H9 (cell line): ENCODE data around the gene KRT74. TPM values are rescaled to one million over a fixed set of nuclear protein-coding genes. Genes with fewer than 3 reads are reported as not detected.

ENCODE experiments used
- DNase-seq: peaks from one replicate; pipeline ENCODE4 v3.0.0-alpha.2; 2017
- H2AFZ ChIP-seq: one replicate; pipeline ENCODE4 v1.6.1; 2013; ENCODE audit warnings: mild to moderate bottlenecking, low read length, control low read depth, moderate library complexity
- H2AK5ac ChIP-seq: 2 replicates; pipeline ENCODE4 v1.6.1; 2013; ENCODE audit warnings: low read length, control low read depth, mixed read lengths; ENCODE audit not compliant: insufficient read length
- H2BK120ac ChIP-seq: one replicate; pipeline ENCODE4 v1.6.1; 2013; ENCODE audit warnings: low read depth, mild to moderate bottlenecking, low read length, control low read depth, inconsistent platforms; ENCODE audit not compliant: poor library complexity, severe bottlenecking
- H2BK12ac ChIP-seq: 2 replicates; pipeline ENCODE4 v1.6.1; 2013; ENCODE audit warnings: low read length, control low read depth, mixed read lengths, low read depth; ENCODE audit not compliant: insufficient read length
- H2BK15ac ChIP-seq: 2 replicates; pipeline ENCODE4 v1.6.1; 2013; ENCODE audit warnings: low read depth, low read length, control low read depth
- H2BK20ac ChIP-seq: one replicate; pipeline ENCODE4 v1.6.1; 2013; ENCODE audit warnings: low read depth, mild to moderate bottlenecking, low read length, control low read depth, inconsistent platforms; ENCODE audit not compliant: poor library complexity, severe bottlenecking
- H2BK5ac ChIP-seq: 2 replicates; pipeline ENCODE4 v1.6.1; 2013; ENCODE audit warnings: low read length, control low read depth, mixed read lengths; ENCODE audit not compliant: insufficient read length
- H3K14ac ChIP-seq: 2 replicates; pipeline ENCODE4 v1.6.1; 2013; ENCODE audit warnings: low read length, control low read depth; ENCODE audit not compliant: insufficient read depth
- H3K18ac ChIP-seq: 2 replicates; pipeline ENCODE4 v1.6.1; 2013; ENCODE audit warnings: low read depth, mild to moderate bottlenecking, mixed read lengths, low read length, control low read depth; ENCODE audit not compliant: insufficient read length
- H3K23ac ChIP-seq: 2 replicates; pipeline ENCODE4 v1.6.1; 2013; ENCODE audit warnings: low read length, control low read depth, mixed read lengths, low read depth; ENCODE audit not compliant: insufficient read length
- H3K23me2 ChIP-seq: 2 replicates; pipeline ENCODE4 v1.6.1; 2013; ENCODE audit warnings: low read depth, mild to moderate bottlenecking, mixed read lengths, low read length, control low read depth; ENCODE audit not compliant: insufficient read length, poor library complexity, severe bottlenecking
- H3K27ac ChIP-seq: 2 replicates; pipeline ENCODE4 v1.5.1; 2013; ENCODE audit warnings: low read length, control low read depth, mixed read lengths, low read depth; ENCODE audit not compliant: insufficient read length
- H3K27me3 ChIP-seq: 2 replicates; pipeline ENCODE4 v1.6.1; 2013; ENCODE audit warnings: low read length, control low read depth, inconsistent platforms; ENCODE audit not compliant: insufficient read depth
- H3K4ac ChIP-seq: 2 replicates; pipeline ENCODE4 v1.6.1; 2013; ENCODE audit warnings: low read depth, mild to moderate bottlenecking, control low read depth, inconsistent platforms, low read length, moderate library complexity
- H3K4me1 ChIP-seq: 2 replicates; pipeline ENCODE4 v1.6.1; 2013; ENCODE audit warnings: low read length, control low read depth, inconsistent platforms; ENCODE audit not compliant: insufficient read depth
- H3K4me2 ChIP-seq: 2 replicates; pipeline ENCODE4 v1.6.1; 2013; ENCODE audit warnings: low read length, control low read depth, mixed read lengths; ENCODE audit not compliant: insufficient read length, insufficient read depth
- H3K56ac ChIP-seq: 2 replicates; pipeline ENCODE4 v1.6.1; 2013; ENCODE audit warnings: low read depth, mild to moderate bottlenecking, mixed read lengths, low read length, control low read depth; ENCODE audit not compliant: insufficient read length
- H3K79me1 ChIP-seq: 2 replicates; pipeline ENCODE4 v1.6.1; 2013; ENCODE audit warnings: low read depth, mild to moderate bottlenecking, moderate library complexity, low read length, control low read depth, inconsistent platforms; ENCODE audit not compliant: insufficient read depth, poor library complexity, severe bottlenecking
- H3K79me2 ChIP-seq: 2 replicates; pipeline ENCODE4 v1.6.1; 2013; ENCODE audit warnings: low read length, control low read depth, inconsistent platforms; ENCODE audit not compliant: insufficient read depth
- H3K9ac ChIP-seq: 2 replicates; pipeline ENCODE4 v1.6.1; 2013; ENCODE audit warnings: low read length, control low read depth, mixed read lengths; ENCODE audit not compliant: insufficient read length; ENCODE audit errors: extremely low read depth
- H3K9me3 ChIP-seq: one replicate; pipeline ENCODE4 v1.6.1; 2013; ENCODE audit warnings: low read depth, low read length, inconsistent platforms; ENCODE audit not compliant: control insufficient read depth
- H3T11ph ChIP-seq: one replicate; pipeline ENCODE4 v1.6.1; 2013; ENCODE audit warnings: mild to moderate bottlenecking, low read length, control low read depth, inconsistent platforms
- H4K20me1 ChIP-seq: one replicate; pipeline ENCODE4 v1.6.1; 2013; ENCODE audit not compliant: control insufficient read depth, insufficient read length, insufficient read depth
- H4K5ac ChIP-seq: 2 replicates; pipeline ENCODE4 v1.6.1; 2013; ENCODE audit warnings: low read depth, mild to moderate bottlenecking, mixed read lengths, low read length, control low read depth; ENCODE audit not compliant: insufficient read length
- H4K8ac ChIP-seq: replicated peaks from 2 replicates; pipeline ENCODE4 v1.6.1; 2013; ENCODE audit warnings: low read length, control low read depth, mixed read lengths, low read depth; ENCODE audit not compliant: insufficient read length
- H4K91ac ChIP-seq: 2 replicates; pipeline ENCODE4 v1.6.1; 2013; ENCODE audit warnings: low read depth, mild to moderate bottlenecking, moderate library complexity, mixed read lengths, low read length, control low read depth; ENCODE audit not compliant: insufficient read length
- H3K27ac Mint-ChIP-seq, 3 experiments: 2 replicates in 2 of 3; 3 replicates in 1 of 3; pipeline ENCODE4 v1.8.0; 2020 to 2021; ENCODE audit warnings: mixed read lengths in 3 of 3, mild to moderate bottlenecking in 1 of 3, moderate library complexity in 1 of 3
- H3K27me3 Mint-ChIP-seq: 2 replicates; pipeline ENCODE4 v1.8.0; 2021; ENCODE audit warnings: low read depth, mild to moderate bottlenecking, moderate library complexity, mixed read lengths
- H3K36me3 Mint-ChIP-seq, 3 experiments: 2 replicates in 2 of 3; 3 replicates in 1 of 3; pipeline ENCODE4 v1.8.0; 2020 to 2021; ENCODE audit warnings: low read depth in 3 of 3, mixed read lengths in 3 of 3; ENCODE audit not compliant: insufficient read depth in 1 of 3
- H3K4me1 Mint-ChIP-seq, 2 experiments: 2 replicates each; pipeline ENCODE4 v1.8.0; 2020; ENCODE audit warnings: mixed read lengths in 2 of 2
- H3K4me3 Mint-ChIP-seq, 2 experiments: 2 replicates in 1 of 2; 3 replicates in 1 of 2; pipeline ENCODE4 v1.8.0; 2020 to 2021; ENCODE audit warnings: mild to moderate bottlenecking in 2 of 2, mixed read lengths in 2 of 2, moderate library complexity in 1 of 2
- H3K9me3 Mint-ChIP-seq, 2 experiments: 2 replicates in 1 of 2; 3 replicates in 1 of 2; pipeline ENCODE4 v1.8.0; 2020; ENCODE audit warnings: mild to moderate bottlenecking in 2 of 2, mixed read lengths in 2 of 2, moderate library complexity in 1 of 2
- WGBS: extraction: QIAGEN DNeasy Blood & Tissue Kit; methylation state at CpG from one replicate; pipeline ENCODE4 v1.1.7; 2013; ENCODE audit warnings: missing lambda C conversion rate, low lambda C conversion rate, mixed read lengths; ENCODE audit not compliant: insufficient read length; ENCODE audit errors: extremely low coverage; 5-methylcytosine and 5-hydroxymethylcytosine counted together
- total RNA-seq: library from RNA; stranded (reverse); gene quantifications from 2 replicates; pipeline ENCODE4 v1.2.1, GENCODE V29; 2021
- TF ChIP-seq, protein P1 (sequence below): fragments of 200-600 bp; sonication (generic); conservative IDR thresholded peaks from 3 replicates; pipeline ENCODE4 v1.8.0; 2021; ENCODE audit warnings: antibody characterized with exemption, mild to moderate bottlenecking

Gene KRT74
- total RNA-seq, 1 experiment from 2014 or later: not detected

DNA sequence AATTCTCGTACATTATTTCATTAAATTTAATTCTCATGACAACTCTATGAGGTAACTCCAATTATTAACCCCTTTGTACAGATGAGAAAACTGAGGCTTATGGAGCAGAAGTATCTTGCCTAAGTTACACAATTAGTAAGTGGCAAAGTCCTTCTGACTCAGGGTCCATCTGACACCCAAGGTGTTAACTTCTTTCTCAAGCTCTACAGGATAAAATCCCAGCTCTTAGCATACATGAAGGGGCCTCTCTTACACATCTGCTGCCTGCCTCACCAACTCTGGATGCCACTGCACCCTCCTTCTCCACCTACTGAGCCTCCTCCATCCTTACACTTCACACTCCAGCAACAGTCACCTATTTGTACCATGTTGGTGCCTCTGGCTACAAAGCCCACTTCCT, 31.9 kb upstream of the KRT74 start:
- Histone ChIP-seq H3K79me1 (no peaks in the 10 kb centered on the region), H4K91ac (no peak overlapping the region), H2BK15ac (no peak overlapping the region), H2BK120ac (no peak overlapping the region), H2BK5ac (no peak overlapping the region), H4K5ac (no peak overlapping the region), H3K27ac (no peak overlapping the region), H3K79me2 (no peaks in the 10 kb centered on the region), H3K4me2 (no peak overlapping the region), H4K8ac (no peak overlapping the region), H3K27me3 (no peaks in the 10 kb centered on the region), H2AK5ac (no peak overlapping the region), H3K4ac (no peak overlapping the region), H3K23ac (no peak overlapping the region), H3K4me1 (no peaks in the 10 kb centered on the region), H4K20me1 (no peaks in the 10 kb centered on the region), H3K9ac (no peak overlapping the region), H2BK12ac (no peak overlapping the region), H2AFZ (no peak overlapping the region), H3K56ac (no peak overlapping the region), H3K18ac (no peak overlapping the region), H3K23me2 (no peaks in the 10 kb centered on the region), H2BK20ac (no peak overlapping the region), H3K9me3 (no peaks in the 10 kb centered on the region), H3K14ac (no peak overlapping the region), H3T11ph (no peak overlapping the region)
- H3K9me3 Mint-ChIP-seq: no peaks in the 10 kb centered on the region
- H3K27ac Mint-ChIP-seq: no peak overlapping the region
- WGBS: no CpG with 5 or more reads among the region's 1 CpG
- 0 out of 4 replicates have a peak, but pooled peaks cover 0 to under 1% of the 10 kb centered on the region in 2 experiments for H3K4me1 Mint-ChIP-seq
- no peaks in the 10 kb centered on the region for H3K36me3 Mint-ChIP-seq
- peaks cover 26% of the 10 kb centered on the region for H3K27me3 Mint-ChIP-seq
- TF ChIP-seq, protein P1, sequence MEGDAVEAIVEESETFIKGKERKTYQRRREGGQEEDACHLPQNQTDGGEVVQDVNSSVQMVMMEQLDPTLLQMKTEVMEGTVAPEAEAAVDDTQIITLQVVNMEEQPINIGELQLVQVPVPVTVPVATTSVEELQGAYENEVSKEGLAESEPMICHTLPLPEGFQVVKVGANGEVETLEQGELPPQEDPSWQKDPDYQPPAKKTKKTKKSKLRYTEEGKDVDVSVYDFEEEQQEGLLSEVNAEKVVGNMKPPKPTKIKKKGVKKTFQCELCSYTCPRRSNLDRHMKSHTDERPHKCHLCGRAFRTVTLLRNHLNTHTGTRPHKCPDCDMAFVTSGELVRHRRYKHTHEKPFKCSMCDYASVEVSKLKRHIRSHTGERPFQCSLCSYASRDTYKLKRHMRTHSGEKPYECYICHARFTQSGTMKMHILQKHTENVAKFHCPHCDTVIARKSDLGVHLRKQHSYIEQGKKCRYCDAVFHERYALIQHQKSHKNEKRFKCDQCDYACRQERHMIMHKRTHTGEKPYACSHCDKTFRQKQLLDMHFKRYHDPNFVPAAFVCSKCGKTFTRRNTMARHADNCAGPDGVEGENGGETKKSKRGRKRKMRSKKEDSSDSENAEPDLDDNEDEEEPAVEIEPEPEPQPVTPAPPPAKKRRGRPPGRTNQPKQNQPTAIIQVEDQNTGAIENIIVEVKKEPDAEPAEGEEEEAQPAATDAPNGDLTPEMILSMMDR: no peak
- H3K4me3 Mint-ChIP-seq: no peak overlapping the region
- DNase-seq: no peak
